HepG2 (cell line): ENCODE results near the gene NUAK1. TPM values are rescaled to one million over a fixed set of nuclear protein-coding genes. Genes with fewer than 3 reads are reported as not detected.

Experiments
- ATAC-seq: fragments of 200-7000 bp; cut with Tn5 transposase; 3 replicates; pipeline ENCODE4 v1.9.1; 2020; ENCODE audit warnings: mild to moderate bottlenecking, moderate library complexity
- BruUV-seq: library from RNA; stranded (reverse); fragments of 400-500 nt; replicated peaks from 2 replicates; lab custom pipeline; 2021; lab: Mats Ljungman, UMichigan
- CTCF ChIA-PET: fragments of 300-600 bp; formaldehyde crosslinking; extraction: SDS; loops from one replicate; lab custom pipeline; 2021; ENCODE audit warnings: low total read pairs, inconsistent platforms, low intra/inter-chr PET ratio; lab: Yijun Ruan, JAX
- POLR2A ChIA-PET: fragments of 350-600 bp; sonication (Branson Sonifier 250); formaldehyde crosslinking; loops from one replicate; lab custom pipeline; 2020; ENCODE audit warnings: antibody characterized with exemption, inconsistent platforms; lab: Yijun Ruan, JAX
- DNase-seq: peaks from one replicate; pipeline ENCODE4 v3.0.0-alpha.2; 2015; ENCODE audit warnings: low spot score
- FAIRE-seq: peaks from 3 replicates; lab custom pipeline; 2011; peaks lifted over from hg19 to GRCh38; lab: Jason Lieb, UNC
- H2AFZ ChIP-seq: one replicate; pipeline ENCODE4 v1.6.1; 2011; ENCODE audit warnings: low read length, inconsistent platforms
- H3K27ac ChIP-seq: fragments of 300-600 bp; 3 replicates; pipeline ENCODE4 v1.8.0; 2011; ENCODE audit warnings: mixed run types, mild to moderate bottlenecking, mixed read lengths, low read length, inconsistent platforms; ENCODE audit not compliant: insufficient read depth; ENCODE audit errors: extremely low read length
- H3K27me3 ChIP-seq, 2 experiments: fragments of 200-600 bp in 1 of 2; 2 replicates in 1 of 2; 3 replicates in 1 of 2; pipeline versions ENCODE4 v1.6.0 to v1.8.0; 2011; ENCODE audit warnings: low read length in 2 of 2, mild to moderate bottlenecking in 2 of 2, moderate library complexity in 2 of 2, inconsistent platforms in 1 of 2; ENCODE audit not compliant: insufficient read depth in 2 of 2, control insufficient read depth in 1 of 2
- H3K36me3 ChIP-seq, 2 experiments: fragments of 200-600 bp in 1 of 2; replicated peaks in 1 of 2; 2 replicates in 1 of 2; 3 replicates in 1 of 2; pipeline versions ENCODE4 v1.5.1 to v1.8.0; 2011; ENCODE audit warnings: low read length in 2 of 2, inconsistent platforms in 1 of 2; ENCODE audit not compliant: insufficient read depth in 2 of 2, control insufficient read depth in 1 of 2
- H3K4me1 ChIP-seq: 2 replicates; pipeline ENCODE4 v1.5.1; 2012; ENCODE audit warnings: low read length, inconsistent platforms; ENCODE audit not compliant: insufficient read depth
- H3K4me2 ChIP-seq: 2 replicates; pipeline ENCODE4 v1.6.0; 2011; ENCODE audit warnings: low read depth, low read length, inconsistent platforms
- H3K4me3 ChIP-seq, 3 experiments: fragments of 200-600 bp in 1 of 3; sonication (generic), shearing (Covaris generic) in 1 of 3; replicated peaks in 1 of 3; 2 replicates each; pipeline ENCODE4 v1.5.1; 2011 to 2016; ENCODE audit warnings: low read length in 3 of 3, inconsistent platforms in 2 of 3, low read depth in 2 of 3, mild to moderate bottlenecking in 2 of 3, control low read depth in 1 of 3, mixed read lengths in 1 of 3; ENCODE audit not compliant: insufficient read depth in 1 of 3
- H3K79me2 ChIP-seq: one replicate; pipeline ENCODE4 v1.6.1; 2011; ENCODE audit warnings: low read length, inconsistent platforms; ENCODE audit not compliant: insufficient read depth
- H3K9ac ChIP-seq: 2 replicates; pipeline ENCODE4 v1.6.0; 2011; ENCODE audit warnings: mild to moderate bottlenecking, low read depth, low read length, inconsistent platforms; ENCODE audit not compliant: insufficient read depth
- H3K9me3 ChIP-seq: 2 replicates; pipeline ENCODE4 v1.5.1; 2012; ENCODE audit warnings: mild to moderate bottlenecking, low read length
- H4K20me1 ChIP-seq: 2 replicates; pipeline ENCODE4 v1.6.0; 2011; ENCODE audit warnings: inconsistent platforms, mild to moderate bottlenecking, low read length, moderate library complexity; ENCODE audit not compliant: insufficient read depth
- ARHGAP35 ChIP-seq: sonication (generic); formaldehyde crosslinking; IDR thresholded peaks from 2 replicates; pipeline ENCODE4 v1.9.0; 2022; ENCODE audit warnings: mild to moderate bottlenecking, inconsistent platforms, moderate library complexity, missing genetic modification reagents, borderline replicate concordance
- ATF2 ChIP-seq: sonication (generic); formaldehyde crosslinking; IDR thresholded peaks from 2 replicates; pipeline ENCODE4 v1.4.0; 2020; ENCODE audit warnings: missing genetic modification reagents
- CBX1 ChIP-seq: IDR thresholded peaks from one replicate; pipeline ENCODE4 v1.6.1; 2016; ENCODE audit warnings: antibody characterized with exemption, low read depth
- CEBPB ChIP-seq: IDR thresholded peaks from 2 replicates; pipeline ENCODE4 v1.6.1; 2011; ENCODE audit warnings: low read depth, low read length, improper control_type of control experiment, borderline replicate concordance
- CENPT ChIP-seq: sonication (generic); formaldehyde crosslinking; IDR thresholded peaks from 2 replicates; pipeline ENCODE4 v1.8.0; 2022; ENCODE audit warnings: low read depth, mild to moderate bottlenecking, moderate library complexity, missing genetic modification reagents
- DR1 ChIP-seq: sonication (generic); formaldehyde crosslinking; IDR thresholded peaks from 2 replicates; pipeline ENCODE4 v1.8.0; 2021; ENCODE audit warnings: mild to moderate bottlenecking, missing genetic modification reagents, inconsistent platforms
- KDM5B ChIP-seq: sonication (generic); formaldehyde crosslinking; IDR thresholded peaks from 2 replicates; pipeline ENCODE4 v1.4.0; 2020; ENCODE audit warnings: missing genetic modification reagents, mild to moderate bottlenecking, borderline replicate concordance
- MED8 ChIP-seq: sonication (generic); formaldehyde crosslinking; IDR thresholded peaks from 2 replicates; pipeline ENCODE4 v1.8.1; 2023; ENCODE audit warnings: mild to moderate bottlenecking, missing genetic modification reagents; ENCODE audit not compliant: insufficient replicate concordance
- NFYC ChIP-seq: IDR thresholded peaks from 2 replicates; pipeline ENCODE4 v1.6.1; 2016; ENCODE audit warnings: missing genetic modification reagents, missing compliant biosample characterization
- NR2F6 ChIP-seq, 2 experiments: IDR thresholded peaks; 2 replicates each; pipeline ENCODE4 v1.6.1; 2016; ENCODE audit warnings: antibody characterized with exemption in 1 of 2, mild to moderate bottlenecking in 1 of 2
- PHF8 ChIP-seq: sonication (generic); formaldehyde crosslinking; IDR thresholded peaks from 2 replicates; pipeline ENCODE4 v1.5.0; 2020; ENCODE audit warnings: missing genetic modification reagents
- SSRP1 ChIP-seq: IDR thresholded peaks from 2 replicates; pipeline ENCODE4 v1.6.1; 2016; ENCODE audit warnings: control low read depth
- STAG1 ChIP-seq: sonication (generic); formaldehyde crosslinking; IDR thresholded peaks from 2 replicates; pipeline ENCODE4 v1.4.0; 2020; ENCODE audit warnings: missing genetic modification reagents
- TBL1XR1 ChIP-seq: fragments of 150-350 bp; IDR thresholded peaks from 2 replicates; pipeline ENCODE4 v1.6.1; 2014; ENCODE audit warnings: borderline replicate concordance, low read length; ENCODE audit not compliant: partially characterized antibody
- ZNF138 ChIP-seq: sonication (generic); formaldehyde crosslinking; IDR thresholded peaks from 2 replicates; pipeline ENCODE4 v1.5.0; 2020; ENCODE audit warnings: mild to moderate bottlenecking, low read depth, missing genetic modification reagents
- ZNF331 ChIP-seq: sonication (generic); formaldehyde crosslinking; IDR thresholded peaks from 2 replicates; pipeline ENCODE4 v1.4.0; 2020; ENCODE audit warnings: missing genetic modification reagents
- ZNF546 ChIP-seq: sonication (generic); formaldehyde crosslinking; conservative IDR thresholded peaks from 2 replicates; pipeline ENCODE4 v1.8.1; 2023; ENCODE audit warnings: mild to moderate bottlenecking, missing genetic modification reagents
- ZNF557 ChIP-seq: sonication (generic); formaldehyde crosslinking; IDR thresholded peaks from 2 replicates; pipeline ENCODE4 v1.4.0; 2020; ENCODE audit warnings: missing genetic modification reagents
- ZNF558 ChIP-seq: sonication (generic); formaldehyde crosslinking; IDR thresholded peaks from 2 replicates; pipeline ENCODE4 v1.9.0; 2022; ENCODE audit warnings: mild to moderate bottlenecking, missing genetic modification reagents, borderline replicate concordance
- ZNF644 ChIP-seq: IDR thresholded peaks from 2 replicates; pipeline ENCODE4 v1.6.1; 2016; ENCODE audit warnings: low read depth
- WGBS: methylation state at CpG from one replicate; pipeline ENCODE4 v1.1.6; 2017; ENCODE audit warnings: low lambda C conversion rate; 5-methylcytosine and 5-hydroxymethylcytosine counted together
- in situ Hi-C: cut with HindIII; loops from 2 replicates; pipeline ENCODE4 v1.10.0; 2017; ENCODE audit warnings: low pct_unique_long_range_greater_than_20kb; ENCODE audit not compliant: extremely low pct_ligation_motif_present
- intact Hi-C: fragments of 100-400 bp; cut with micrococcal nuclease; formaldehyde crosslinking; loops from one replicate; pipeline ENCODE4 v1.10.0; 2022; ENCODE audit not compliant: unreplicated experiment
- polyA plus RNA-seq, 8 experiments: library from polyadenylated mRNA; depleted of rRNA in 3 of 8; stranded (reverse) in 7 of 8; unstranded in 1 of 8; fragments of >200 nt; fragmentation: Illumina TruSeq in 4 of 8; extraction: Trizol in 4 of 8; gene quantifications; 2 replicates each; pipeline versions ENCODE4 v1.2.1 to v1.2.3, GENCODE V29; 2011 to 2016; ENCODE audit warnings: low read depth in 4 of 8, missing spikeins in 1 of 8, mixed read lengths in 1 of 8; ENCODE audit not compliant: insufficient read depth in 1 of 8
- total RNA-seq, 5 experiments: library from RNA; depleted of rRNA; stranded (reverse); fragments of >200 nt; fragmentation: Illumina TruSeq; extraction: Trizol; gene quantifications; 2 replicates each; pipeline ENCODE4 v1.2.3, GENCODE V29; 2016; ENCODE audit warnings: low read depth in 1 of 5

NUAK1 gene
- total and polyA plus RNA-seq, 2 of the 13 experiments (the other 11 are each of a cell fraction or from before 2014, with no cell fraction given): 1.7 to 1.9 TPM

- CTCF ChIA-PET: no interaction called here
- no peak overlapping the region for H3K27ac ChIP-seq
- 44% methylated on average over 5 of the region's 5 CpGs for WGBS
Measured at GRCh38 chr12:106035421-106035820, 103.3 kb downstream of the NUAK1 start.

GRCh38 chr12:106034316-106034715 lies 104.4 kb downstream of the NUAK1 start:
- H3K27me3 ChIP-seq: no peaks in the 10 kb centered on the region; a peak in 1 of 5 replicates
- H3K27ac ChIP-seq: no peak overlapping the region
- intact Hi-C loops (loop anchor here (5.0 kb wide), 1 partner anchor 103 kb away; the partner anchor contains the start of gene NUAK1), in situ Hi-C loops (no loop called here)
- no peak overlapping the region for H3K4me3 ChIP-seq
- DNase-seq: no peak
- H3K9ac ChIP-seq: no peak overlapping the region
- no peaks in the 10 kb centered on the region for H3K9me3 ChIP-seq
- H3K4me2 ChIP-seq: no peak overlapping the region
- no TSS peak for BruUV-seq
- WGBS: 37% methylated on average over 4 of the region's 4 CpGs
- no peak overlapping the region for H2AFZ ChIP-seq
- POLR2A ChIA-PET: no interaction called here
- CTCF ChIA-PET: no interaction called here
- H3K4me1 ChIP-seq: no peaks in the 10 kb centered on the region
- no peak for FAIRE-seq
- H3K79me2 ChIP-seq: no peaks in the 10 kb centered on the region
- ATAC-seq: no peak
- H3K36me3 ChIP-seq: no peaks in the 10 kb centered on the region
- no peaks in the 10 kb centered on the region for H4K20me1 ChIP-seq
- TF ChIP-seq ZNF331 (no peak), NFYC (CRISPR knock-in tag) (no peak), ZNF644 (CRISPR knock-in tag) (no peak), ATF2 (CRISPR knock-in tag) (no peak), SSRP1 (CRISPR knock-in tag) (no peak), ZNF138 (CRISPR knock-in tag) (no peak), TBL1XR1 (no peak), CEBPB (no peak), NR2F6 (IDR thresholded peaks at IDR 0.05) (no peak), NR2F6 (CRISPR knock-in tag; IDR thresholded peaks at IDR 0.05) (no peak), CBX1 (no peak), MED8 (no peak), DR1 (CRISPR knock-in tag) (no peak), ZNF558 (CRISPR knock-in tag) (no peak), ARHGAP35 (no peak), STAG1 (CRISPR knock-in tag) (no peak), KDM5B (CRISPR knock-in tag) (no peak), PHF8 (CRISPR knock-in tag) (no peak), ZNF557 (no peak)

More at GRCh38 chr12:106035421-106035820, 103.3 kb downstream of the NUAK1 start:
- H3K27me3 ChIP-seq: no peaks in the 10 kb centered on the region; a peak in 1 of 5 replicates
- no peaks in the 10 kb centered on the region for H4K20me1 ChIP-seq
- no peak overlapping the region for H3K4me3 ChIP-seq
- no peaks in the 10 kb centered on the region for H3K9me3 ChIP-seq
- TF ChIP-seq ZNF546 (CRISPR knock-in tag) (no peak), CENPT (no peak)
- BruUV-seq: no TSS peak
- H3K4me2 ChIP-seq: no peak overlapping the region
- ATAC-seq: no peak
- H3K79me2 ChIP-seq: no peaks in the 10 kb centered on the region
- POLR2A ChIA-PET: no interaction called here
- no peaks in the 10 kb centered on the region for H3K36me3 ChIP-seq
- in situ Hi-C loops (no loop called here), intact Hi-C loops (no loop called here)
- DNase-seq: no peak
- H2AFZ ChIP-seq: no peak overlapping the region
- no peaks in the 10 kb centered on the region for H3K4me1 ChIP-seq
- no peak overlapping the region for H3K9ac ChIP-seq
- FAIRE-seq: no peak
